ENCODE data around the gene HIP1.
"Not testable (repeated sequence)": the region's sequence is repeated elsewhere in the genome, so short reads cannot be mapped to it uniquely, and the experiment has no call there.

- not testable (repeated sequence) for TF ChIP-seq CTCF (IDR thresholded peaks at IDR 0.05); POLR2AphosphoS5 (IDR thresholded peaks at IDR 0.05; ENCODE audit: insufficient read depth in 1 of 2, low read depth in 1 of 2)
Measured at GRCh38 chr7:75721922-75722321, 16.8 kb downstream of the HIP1 start.
